HCT116 (cell line): ENCODE results near the gene MARCHF3.

ENCODE experiments used
- EZH2 ChIP-seq: fragments of 200-600 bp; sonication (generic); IDR thresholded peaks from 2 replicates; pipeline ENCODE4 v1.6.1; 2017; ENCODE audit warnings: antibody characterized with exemption, mixed run types
- FOSL1 ChIP-seq: IDR thresholded peaks from 2 replicates; pipeline ENCODE4 v1.6.1; 2012; ENCODE audit warnings: low read depth
- POLR2A ChIP-seq: IDR thresholded peaks from 2 replicates; pipeline ENCODE4 v1.7.0; 2011; ENCODE audit warnings: borderline replicate concordance; ENCODE audit not compliant: insufficient read depth, insufficient read length; ENCODE audit errors: extremely low read depth
- ZNF274 ChIP-seq: fragments of 200-500 bp; sonication (Bioruptor generic); IDR thresholded peaks from 2 replicates; pipeline ENCODE4 v1.6.1; 2014; ENCODE audit warnings: mild to moderate bottlenecking, low read depth, low read length, inconsistent platforms
- TF ChIP-seq, protein P1 (sequence below), 3 experiments: fragments of 200-600 bp in 1 of 3; sonication (generic) in 1 of 3; IDR thresholded peaks in 2 of 3; conservative IDR thresholded peaks in 1 of 3; 2 replicates each; pipeline ENCODE4 v1.5.1; 2012 to 2017; ENCODE audit warnings: low read depth in 2 of 3, low read length in 2 of 3, antibody characterized with exemption in 1 of 3, borderline replicate concordance in 1 of 3, control low read depth in 1 of 3, mild to moderate bottlenecking in 1 of 3, mixed read lengths in 1 of 3, mixed run types in 1 of 3, moderate library complexity in 1 of 3; ENCODE audit not compliant: insufficient read depth in 1 of 3

- TF ChIP-seq, protein P1, sequence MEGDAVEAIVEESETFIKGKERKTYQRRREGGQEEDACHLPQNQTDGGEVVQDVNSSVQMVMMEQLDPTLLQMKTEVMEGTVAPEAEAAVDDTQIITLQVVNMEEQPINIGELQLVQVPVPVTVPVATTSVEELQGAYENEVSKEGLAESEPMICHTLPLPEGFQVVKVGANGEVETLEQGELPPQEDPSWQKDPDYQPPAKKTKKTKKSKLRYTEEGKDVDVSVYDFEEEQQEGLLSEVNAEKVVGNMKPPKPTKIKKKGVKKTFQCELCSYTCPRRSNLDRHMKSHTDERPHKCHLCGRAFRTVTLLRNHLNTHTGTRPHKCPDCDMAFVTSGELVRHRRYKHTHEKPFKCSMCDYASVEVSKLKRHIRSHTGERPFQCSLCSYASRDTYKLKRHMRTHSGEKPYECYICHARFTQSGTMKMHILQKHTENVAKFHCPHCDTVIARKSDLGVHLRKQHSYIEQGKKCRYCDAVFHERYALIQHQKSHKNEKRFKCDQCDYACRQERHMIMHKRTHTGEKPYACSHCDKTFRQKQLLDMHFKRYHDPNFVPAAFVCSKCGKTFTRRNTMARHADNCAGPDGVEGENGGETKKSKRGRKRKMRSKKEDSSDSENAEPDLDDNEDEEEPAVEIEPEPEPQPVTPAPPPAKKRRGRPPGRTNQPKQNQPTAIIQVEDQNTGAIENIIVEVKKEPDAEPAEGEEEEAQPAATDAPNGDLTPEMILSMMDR (IDR thresholded peaks at IDR 0.05 in 2 of 3, conservative IDR thresholded peaks at IDR 0.05 in 1 of 3; ENCODE audit: borderline replicate concordance in 1 of 3, insufficient read depth in 1 of 3, low read depth in 2 of 3, low read length in 2 of 3), result no peak
- TF ChIP-seq ZNF274, result no peak
- TF ChIP-seq FOSL1, result no peak
- TF ChIP-seq POLR2A, result no peak
- no peak for TF ChIP-seq EZH2
These were observed 82.4 kb downstream of the MARCHF3 start for GRCh38 chr5:126948011-126948355.
